A549 (cell line): ENCODE measurements around the gene ACP4. TPM values are rescaled to one million over a fixed set of nuclear protein-coding genes. Genes with fewer than 3 reads are reported as not detected.

ENCODE experiments used
- ATAC-seq, 2 experiments: fragments of 200-7000 bp in 1 of 2; fragments of >200 bp in 1 of 2; cut with Nextera tagmentation in 1 of 2; cut with Tn5 transposase in 1 of 2; 3 replicates each; pipeline versions ENCODE4 v1.8.0 to v1.9.1; 2018 to 2020; ENCODE audit warnings: mild to moderate bottlenecking in 1 of 2, moderate library complexity in 1 of 2
- CTCF ChIA-PET: fragments of 300-600 bp; sonication (Branson Sonifier 250); formaldehyde crosslinking; extraction: SDS; loops from one replicate; lab custom pipeline; 2021; ENCODE audit warnings: antibody characterized with exemption, inconsistent platforms; lab: Yijun Ruan, JAX
- POLR2A ChIA-PET: fragments of 350-600 bp; formaldehyde crosslinking; extraction: SDS; loops from one replicate; lab custom pipeline; 2021; ENCODE audit warnings: antibody characterized with exemption, inconsistent platforms; lab: Yijun Ruan, JAX
- DNase-seq, 2 experiments: peaks; one replicate each; pipeline versions ENCODE4 v3.0.0 to v3.0.0-alpha.2; 2011 to 2016; ENCODE audit warnings: low read depth in 1 of 2, low spot score in 1 of 2
- FAIRE-seq: peaks from 2 replicates; lab custom pipeline; 2011; peaks lifted over from hg19 to GRCh38; lab: Jason Lieb, UNC
- H3K27ac ChIP-seq, 2 experiments: fragments of >200 bp; sonication (Bioruptor Twin); formaldehyde crosslinking; 3 replicates each; pipeline ENCODE4 v1.5.1; 2016 to 2017
- H3K4me1 ChIP-seq: fragments of >200 bp; sonication (Bioruptor Twin); formaldehyde crosslinking; 3 replicates; pipeline ENCODE4 v1.6.1; 2016
- H3K4me2 ChIP-seq: fragments of >200 bp; sonication (Bioruptor Twin); formaldehyde crosslinking; 3 replicates; pipeline ENCODE4 v1.6.1; 2016
- H3K4me3 ChIP-seq: fragments of >200 bp; sonication (Bioruptor Twin); formaldehyde crosslinking; 3 replicates; pipeline ENCODE4 v1.5.1; 2016
- H3K9me3 ChIP-seq: fragments of >200 bp; sonication (Bioruptor Twin); formaldehyde crosslinking; 3 replicates; pipeline ENCODE4 v1.6.1; 2016
- CHD2 ChIP-seq: fragments of 150-350 bp; IDR thresholded peaks from 2 replicates; pipeline ENCODE4 v1.6.1; 2014; ENCODE audit warnings: low read length; ENCODE audit not compliant: partially characterized antibody
- EHMT2 ChIP-seq: fragments of 200-600 bp; sonication (generic); IDR thresholded peaks from 2 replicates; pipeline ENCODE4 v1.6.1; 2016; ENCODE audit warnings: antibody characterized with exemption, low read depth, mild to moderate bottlenecking, moderate library complexity
- EP300 ChIP-seq, 2 experiments: fragments of >200 bp; sonication (Bioruptor Twin); formaldehyde crosslinking; IDR thresholded peaks; 2 replicates in 1 of 2; 3 replicates in 1 of 2; pipeline ENCODE4 v1.6.1; 2016 to 2017
- ESRRA ChIP-seq: fragments of 150-350 bp; IDR thresholded peaks from 2 replicates; pipeline ENCODE4 v1.6.1; 2014; ENCODE audit warnings: mild to moderate bottlenecking, low read length, borderline replicate concordance
- GATA3 ChIP-seq: IDR thresholded peaks from 2 replicates; pipeline ENCODE4 v1.6.1; 2012; ENCODE audit warnings: borderline replicate concordance
- HOXA7 ChIP-seq: fragments of 250-450 bp; sonication (Bioruptor Pico); IDR thresholded peaks from 2 replicates; pipeline ENCODE4 v1.5.0; 2020; ENCODE audit warnings: mild to moderate bottlenecking, moderate library complexity
- KDM1A ChIP-seq: fragments of 200-600 bp; sonication (generic); IDR thresholded peaks from 2 replicates; pipeline ENCODE4 v1.6.1; 2016; ENCODE audit warnings: low read depth, mild to moderate bottlenecking
- KDM5A ChIP-seq: fragments of 200-600 bp; sonication (generic); IDR thresholded peaks from 2 replicates; pipeline ENCODE4 v1.6.1; 2016; ENCODE audit warnings: antibody characterized with exemption, mild to moderate bottlenecking
- MAZ ChIP-seq: fragments of 150-350 bp; IDR thresholded peaks from 2 replicates; pipeline ENCODE4 v1.6.1; 2014; ENCODE audit warnings: antibody characterized with exemption, low read depth, low read length, borderline replicate concordance
- NFE2L2 ChIP-seq: fragments of 150-350 bp; conservative IDR thresholded peaks from 2 replicates; pipeline ENCODE4 v1.6.1; 2014; ENCODE audit warnings: low read length
- NPAS2 ChIP-seq: fragments of 250-450 bp; sonication (Bioruptor Pico); IDR thresholded peaks from 2 replicates; pipeline ENCODE4 v1.8.0; 2022; ENCODE audit warnings: mild to moderate bottlenecking, moderate library complexity, borderline replicate concordance
- NR3C1 ChIP-seq: fragments of >200 bp; sonication (Bioruptor Twin); formaldehyde crosslinking; IDR thresholded peaks from 3 replicates; pipeline ENCODE4 v1.6.1; 2017
- POLR2AphosphoS2 ChIP-seq: conservative IDR thresholded peaks from 2 replicates; pipeline ENCODE4 v1.6.1; 2012; ENCODE audit warnings: low read length, improper control_type of control experiment, inconsistent platforms
- RARB ChIP-seq: fragments of 250-450 bp; sonication (Bioruptor Pico); IDR thresholded peaks from 2 replicates; pipeline ENCODE4 v1.8.0; 2021; ENCODE audit warnings: mild to moderate bottlenecking, moderate library complexity
- WGBS: methylation state at CpG from one replicate; pipeline ENCODE4 v1.1.6; 2017; ENCODE audit errors: missing lambda C conversion rate; 5-methylcytosine and 5-hydroxymethylcytosine counted together
- polyA plus RNA-seq, 4 experiments: library from polyadenylated mRNA; depleted of rRNA in 3 of 4; stranded (reverse); fragments of >200 nt; fragmentation: RNase III in 1 of 4; extraction: RNeasy Plus Mini Kit Qiagen cat#74134 plus additional on column Dnase treatment in 1 of 4; gene quantifications; 2 replicates in 3 of 4; 3 replicates in 1 of 4; pipeline ENCODE4 v1.2.3, GENCODE V29; 2011 to 2017
- TF ChIP-seq, protein P1 (sequence below): IDR thresholded peaks from 2 replicates; pipeline ENCODE4 v1.6.1; 2012
- TF ChIP-seq, protein P2 (sequence below): fragments of >200 bp; sonication (Bioruptor Twin); formaldehyde crosslinking; IDR thresholded peaks from 3 replicates; pipeline ENCODE4 v1.5.1; 2016
- TF ChIP-seq, protein P3 (sequence below): fragments of 200-600 bp; sonication (generic); IDR thresholded peaks from 2 replicates; pipeline ENCODE4 v1.6.1; 2016; ENCODE audit warnings: antibody characterized with exemption, mild to moderate bottlenecking, moderate library complexity
- TF ChIP-seq, protein P4 (sequence below): fragments of >200 bp; sonication (Bioruptor Twin); formaldehyde crosslinking; IDR thresholded peaks from 2 replicates; pipeline ENCODE4 v1.6.1; 2016
- TF ChIP-seq, protein P5 (sequence below): fragments of >200 bp; sonication (Bioruptor Twin); formaldehyde crosslinking; IDR thresholded peaks from 3 replicates; pipeline ENCODE4 v1.6.1; 2016

The ACP4 gene
- polyA plus RNA-seq, 2 of the 4 experiments (the other 2 are of a cell fraction) = not detected

DNA sequence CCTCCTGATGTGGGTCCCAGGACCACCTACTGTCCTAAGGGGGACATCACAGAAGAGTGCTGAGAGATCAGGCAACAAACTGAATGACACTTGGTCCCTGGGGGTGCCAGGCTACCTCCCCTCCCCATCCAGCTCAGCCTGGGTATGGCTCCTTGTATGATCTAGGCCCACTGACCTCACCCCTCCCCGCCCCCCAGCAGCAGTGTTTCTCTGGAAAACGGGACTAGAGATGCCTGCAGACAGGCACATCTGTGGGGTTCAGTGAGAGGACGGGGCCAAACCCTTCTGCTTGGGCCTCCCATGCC lies 9.3 kb downstream of the ACP4 start:
- no peak for FAIRE-seq
- Histone ChIP-seq H3K4me2 (no peak overlapping the region), H3K4me1 (peaks cover 21% of the 10 kb centered on the region), H3K27ac (no peak overlapping the region), H3K4me3 (no peak overlapping the region), H3K9me3 (no peaks in the 10 kb centered on the region)
- no peak for TF ChIP-seq KDM1A
- TF ChIP-seq EP300 (IDR thresholded peaks at IDR 0.05) = no peak
- no peak for TF ChIP-seq CHD2
- TF ChIP-seq, protein P1, sequence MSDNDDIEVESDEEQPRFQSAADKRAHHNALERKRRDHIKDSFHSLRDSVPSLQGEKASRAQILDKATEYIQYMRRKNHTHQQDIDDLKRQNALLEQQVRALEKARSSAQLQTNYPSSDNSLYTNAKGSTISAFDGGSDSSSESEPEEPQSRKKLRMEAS = no peak
- TF ChIP-seq NPAS2 = no peak
- TF ChIP-seq, protein P2, sequence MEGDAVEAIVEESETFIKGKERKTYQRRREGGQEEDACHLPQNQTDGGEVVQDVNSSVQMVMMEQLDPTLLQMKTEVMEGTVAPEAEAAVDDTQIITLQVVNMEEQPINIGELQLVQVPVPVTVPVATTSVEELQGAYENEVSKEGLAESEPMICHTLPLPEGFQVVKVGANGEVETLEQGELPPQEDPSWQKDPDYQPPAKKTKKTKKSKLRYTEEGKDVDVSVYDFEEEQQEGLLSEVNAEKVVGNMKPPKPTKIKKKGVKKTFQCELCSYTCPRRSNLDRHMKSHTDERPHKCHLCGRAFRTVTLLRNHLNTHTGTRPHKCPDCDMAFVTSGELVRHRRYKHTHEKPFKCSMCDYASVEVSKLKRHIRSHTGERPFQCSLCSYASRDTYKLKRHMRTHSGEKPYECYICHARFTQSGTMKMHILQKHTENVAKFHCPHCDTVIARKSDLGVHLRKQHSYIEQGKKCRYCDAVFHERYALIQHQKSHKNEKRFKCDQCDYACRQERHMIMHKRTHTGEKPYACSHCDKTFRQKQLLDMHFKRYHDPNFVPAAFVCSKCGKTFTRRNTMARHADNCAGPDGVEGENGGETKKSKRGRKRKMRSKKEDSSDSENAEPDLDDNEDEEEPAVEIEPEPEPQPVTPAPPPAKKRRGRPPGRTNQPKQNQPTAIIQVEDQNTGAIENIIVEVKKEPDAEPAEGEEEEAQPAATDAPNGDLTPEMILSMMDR = no peak
- no peak for TF ChIP-seq HOXA7
- TF ChIP-seq, protein P3, sequence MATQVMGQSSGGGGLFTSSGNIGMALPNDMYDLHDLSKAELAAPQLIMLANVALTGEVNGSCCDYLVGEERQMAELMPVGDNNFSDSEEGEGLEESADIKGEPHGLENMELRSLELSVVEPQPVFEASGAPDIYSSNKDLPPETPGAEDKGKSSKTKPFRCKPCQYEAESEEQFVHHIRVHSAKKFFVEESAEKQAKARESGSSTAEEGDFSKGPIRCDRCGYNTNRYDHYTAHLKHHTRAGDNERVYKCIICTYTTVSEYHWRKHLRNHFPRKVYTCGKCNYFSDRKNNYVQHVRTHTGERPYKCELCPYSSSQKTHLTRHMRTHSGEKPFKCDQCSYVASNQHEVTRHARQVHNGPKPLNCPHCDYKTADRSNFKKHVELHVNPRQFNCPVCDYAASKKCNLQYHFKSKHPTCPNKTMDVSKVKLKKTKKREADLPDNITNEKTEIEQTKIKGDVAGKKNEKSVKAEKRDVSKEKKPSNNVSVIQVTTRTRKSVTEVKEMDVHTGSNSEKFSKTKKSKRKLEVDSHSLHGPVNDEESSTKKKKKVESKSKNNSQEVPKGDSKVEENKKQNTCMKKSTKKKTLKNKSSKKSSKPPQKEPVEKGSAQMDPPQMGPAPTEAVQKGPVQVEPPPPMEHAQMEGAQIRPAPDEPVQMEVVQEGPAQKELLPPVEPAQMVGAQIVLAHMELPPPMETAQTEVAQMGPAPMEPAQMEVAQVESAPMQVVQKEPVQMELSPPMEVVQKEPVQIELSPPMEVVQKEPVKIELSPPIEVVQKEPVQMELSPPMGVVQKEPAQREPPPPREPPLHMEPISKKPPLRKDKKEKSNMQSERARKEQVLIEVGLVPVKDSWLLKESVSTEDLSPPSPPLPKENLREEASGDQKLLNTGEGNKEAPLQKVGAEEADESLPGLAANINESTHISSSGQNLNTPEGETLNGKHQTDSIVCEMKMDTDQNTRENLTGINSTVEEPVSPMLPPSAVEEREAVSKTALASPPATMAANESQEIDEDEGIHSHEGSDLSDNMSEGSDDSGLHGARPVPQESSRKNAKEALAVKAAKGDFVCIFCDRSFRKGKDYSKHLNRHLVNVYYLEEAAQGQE = no peak
- TF ChIP-seq EHMT2 = no peak
- TF ChIP-seq POLR2AphosphoS2 = no peak
- 79% methylated on average over 3 of the region's 3 CpGs for WGBS
- POLR2A ChIA-PET = no interaction called here
- no peak for ATAC-seq
- CTCF ChIA-PET = interaction anchor here (2.2 to 2.9 kb wide), 2 partner anchors 75 to 122 kb away, joined by 9 to 13 read pairs; no protein-coding TSS in a partner anchor
- DNase-seq = no peak

DNA sequence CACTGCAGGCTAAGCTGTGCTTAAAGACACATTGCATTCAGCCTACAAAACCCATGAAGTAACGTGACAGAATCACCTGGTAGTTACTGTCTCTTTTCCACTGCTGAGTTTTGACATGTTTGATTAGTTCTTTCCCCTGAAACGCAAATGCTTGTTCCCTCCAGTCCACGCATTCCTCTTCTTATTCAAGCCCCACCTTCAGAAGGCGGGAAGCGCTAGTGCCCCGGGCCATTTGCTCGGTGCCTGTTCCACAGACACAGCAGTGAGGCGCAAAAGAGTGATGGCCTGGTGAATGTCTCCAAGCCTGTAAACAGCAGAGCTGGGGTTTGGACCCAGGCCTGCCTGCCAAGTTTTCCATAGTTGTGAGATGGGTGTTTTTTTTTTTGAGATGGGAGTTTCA lies 10.9 kb downstream of the ACP4 start:
- DNase-seq (no peak), ATAC-seq (no peak), FAIRE-seq (no peak)
- Histone ChIP-seq H3K9me3 (no peaks in the 10 kb centered on the region), H3K27ac (no peak overlapping the region), H3K4me2 (peak overlapping the region; percentile 5; the same call in 1 of the 3 replicates), H3K4me1 (peaks cover 15% of the 10 kb centered on the region), H3K4me3 (no peak overlapping the region)
- no peak for TF ChIP-seq EHMT2
- TF ChIP-seq, protein P1 = no peak
- no peak for TF ChIP-seq NFE2L2
- TF ChIP-seq MAZ = no peak
- no peak for TF ChIP-seq RARB (CRISPR knock-in tag)
- no peak for TF ChIP-seq GATA3
- TF ChIP-seq NR3C1 = no peak
- no peak for TF ChIP-seq KDM5A
- TF ChIP-seq, protein P4, sequence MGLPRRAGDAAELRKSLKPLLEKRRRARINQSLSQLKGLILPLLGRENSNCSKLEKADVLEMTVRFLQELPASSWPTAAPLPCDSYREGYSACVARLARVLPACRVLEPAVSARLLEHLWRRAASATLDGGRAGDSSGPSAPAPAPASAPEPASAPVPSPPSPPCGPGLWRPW = no peak
- TF ChIP-seq, protein P3 = no peak
- TF ChIP-seq ESRRA = no peak
- TF ChIP-seq, protein P5, sequence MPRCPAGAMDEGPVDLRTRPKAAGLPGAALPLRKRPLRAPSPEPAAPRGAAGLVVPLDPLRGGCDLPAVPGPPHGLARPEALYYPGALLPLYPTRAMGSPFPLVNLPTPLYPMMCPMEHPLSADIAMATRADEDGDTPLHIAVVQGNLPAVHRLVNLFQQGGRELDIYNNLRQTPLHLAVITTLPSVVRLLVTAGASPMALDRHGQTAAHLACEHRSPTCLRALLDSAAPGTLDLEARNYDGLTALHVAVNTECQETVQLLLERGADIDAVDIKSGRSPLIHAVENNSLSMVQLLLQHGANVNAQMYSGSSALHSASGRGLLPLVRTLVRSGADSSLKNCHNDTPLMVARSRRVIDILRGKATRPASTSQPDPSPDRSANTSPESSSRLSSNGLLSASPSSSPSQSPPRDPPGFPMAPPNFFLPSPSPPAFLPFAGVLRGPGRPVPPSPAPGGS = no peak
- POLR2A ChIA-PET = interaction anchor here (0.7 to 1.2 kb wide), 2 partner anchors 121 to 151 kb away, joined by 3 read pairs; no protein-coding TSS in a partner anchor
- WGBS = 88% methylated on average over 8 of the region's 8 CpGs
- CTCF ChIA-PET = interaction anchor here (1.0 to 4.1 kb wide), 8 partner anchors 8 to 215 kb away, joined by 3 to 13 read pairs (median 5); no protein-coding TSS in a partner anchor
